ENCODE results near the gene SVBP. TPM values are rescaled to one million over a fixed set of nuclear protein-coding genes. Genes with fewer than 3 reads are reported as not detected.

The SVBP gene
- polyA plus RNA-seq, 1 donor (not counting 4 experiments of a cell fraction or from before 2014, with no cell fraction given): 15.5 TPM

- Histone ChIP-seq H3K9ac (ENCODE audit: control insufficient read depth, extremely low read depth, insufficient read depth, low read length) (no peak overlapping the region), H3K4me1 (ENCODE audit: control insufficient read depth, extremely low read depth, insufficient read depth, low read length) (peaks cover 8% of the 10 kb centered on the region), H3K27me3 (ENCODE audit: control insufficient read depth, extremely low read depth, insufficient read depth, low read length) (no peaks in the 10 kb centered on the region), H2AFZ (ENCODE audit: control insufficient read depth, low read length) (no peak overlapping the region), H3K79me2 (ENCODE audit: control insufficient read depth, insufficient read depth, low read length) (no peaks in the 10 kb centered on the region), H3K4me2 (ENCODE audit: control insufficient read depth, extremely low read depth, insufficient read depth, low read depth, low read length) (no peak overlapping the region), H3K9me3 (ENCODE audit: control insufficient read depth, low read depth, low read length) (no peaks in the 10 kb centered on the region), H3K36me3 (ENCODE audit: control insufficient read depth in 2 of 2, extremely low read depth in 1 of 2, insufficient read depth in 2 of 2, low read length in 2 of 2) (no peaks in the 10 kb centered on the region), H4K20me1 (ENCODE audit: control insufficient read depth, extremely low read depth, insufficient read depth, low read length) (no peaks in the 10 kb centered on the region), H3K27ac (ENCODE audit: control insufficient read depth, insufficient read depth, low read length) (no peak overlapping the region), H3K4me3 (ENCODE audit: control insufficient read depth in 2 of 3, extremely low read depth in 1 of 3, insufficient read depth in 2 of 3, low read depth in 1 of 3, low read length in 3 of 3) (no peak overlapping the region), H3K9me1 (ENCODE audit: control insufficient read depth, extremely low read depth, insufficient read depth, low read length) (no peaks in the 10 kb centered on the region)
- dilution Hi-C loops (cut with MboI; ENCODE audit: extremely low pct_ligation_motif_present, low sequenced_read_pairs): no loop called here
- FAIRE-seq (no peak), DNase-seq (ENCODE audit: low read depth, low spot score) (no peak)
- TF ChIP-seq CTCF (optimal IDR thresholded peaks at IDR 0.05 in 1 of 3, IDR thresholded peaks at IDR 0.05 in 1 of 3, conservative IDR thresholded peaks at IDR 0.05 in 1 of 3; ENCODE audit: extremely low read depth in 1 of 3, insufficient read depth in 2 of 3, low read length in 3 of 3) (no peak), EZH2 (IDR thresholded peaks at IDR 0.05; ENCODE audit: low read length) (no peak)
Observed at GRCh38 chr1:42821690-42822089, 4.5 kb upstream of the SVBP start.

- DNase-seq (ENCODE audit: low read depth, low spot score) (no peak), FAIRE-seq (no peak)
- Histone ChIP-seq H3K4me2 (ENCODE audit: control insufficient read depth, extremely low read depth, insufficient read depth, low read depth, low read length) (no peak overlapping the region), H3K4me3 (ENCODE audit: control insufficient read depth in 2 of 3, extremely low read depth in 1 of 3, insufficient read depth in 2 of 3, low read depth in 1 of 3, low read length in 3 of 3) (no peak overlapping the region), H4K20me1 (ENCODE audit: control insufficient read depth, extremely low read depth, insufficient read depth, low read length) (no peaks in the 10 kb centered on the region), H3K4me1 (ENCODE audit: control insufficient read depth, extremely low read depth, insufficient read depth, low read length) (peaks cover 13% of the 10 kb centered on the region), H3K9ac (ENCODE audit: control insufficient read depth, extremely low read depth, insufficient read depth, low read length) (no peak overlapping the region), H3K27me3 (ENCODE audit: control insufficient read depth, extremely low read depth, insufficient read depth, low read length) (no peaks in the 10 kb centered on the region), H3K79me2 (ENCODE audit: control insufficient read depth, insufficient read depth, low read length) (no peaks in the 10 kb centered on the region), H3K9me3 (ENCODE audit: control insufficient read depth, low read depth, low read length) (no peaks in the 10 kb centered on the region), H2AFZ (ENCODE audit: control insufficient read depth, low read length) (no peak overlapping the region), H3K36me3 (ENCODE audit: control insufficient read depth in 2 of 2, extremely low read depth in 1 of 2, insufficient read depth in 2 of 2, low read length in 2 of 2) (no peaks in the 10 kb centered on the region), H3K9me1 (ENCODE audit: control insufficient read depth, extremely low read depth, insufficient read depth, low read length) (no peaks in the 10 kb centered on the region), H3K27ac (ENCODE audit: control insufficient read depth, insufficient read depth, low read length) (no peak overlapping the region)
- TF ChIP-seq CTCF (optimal IDR thresholded peaks at IDR 0.05 in 1 of 3, IDR thresholded peaks at IDR 0.05 in 1 of 3, conservative IDR thresholded peaks at IDR 0.05 in 1 of 3; ENCODE audit: extremely low read depth in 1 of 3, insufficient read depth in 2 of 3, low read length in 3 of 3) (no peak), EZH2 (IDR thresholded peaks at IDR 0.05; ENCODE audit: low read length) (no peak)
- dilution Hi-C loops (cut with MboI; ENCODE audit: extremely low pct_ligation_motif_present, low sequenced_read_pairs): no loop called here
Observed at GRCh38 chr1:42820813-42821212, 3.6 kb upstream of the SVBP start.
